Immature natural killer cell (primary cell): ENCODE results near the gene PPM1A. TPM values are rescaled to one million over a fixed set of nuclear protein-coding genes. Genes with fewer than 3 reads are reported as not detected.

ENCODE experiments used
- DNase-seq, 3 donors: peaks; one replicate each; pipeline ENCODE4 v3.0.0; 2022; ENCODE audit warnings: mixed read lengths in 1 of 3
- H3K27ac Mint-ChIP-seq, 6 donors: one replicate each; pipeline ENCODE4 v1.8.0; 2020; ENCODE audit warnings: mixed read lengths in 6 of 6, mild to moderate bottlenecking in 5 of 6, inconsistent platforms in 4 of 6, moderate library complexity in 3 of 6
- H3K27me3 Mint-ChIP-seq, 3 donors: one replicate each; pipeline ENCODE4 v1.8.0; 2020 to 2021; ENCODE audit warnings: low read depth in 3 of 3, mild to moderate bottlenecking in 3 of 3, mixed read lengths in 3 of 3, moderate library complexity in 3 of 3, inconsistent platforms in 1 of 3
- H3K36me3 Mint-ChIP-seq, 3 donors: one replicate each; pipeline ENCODE4 v1.8.0; 2020; ENCODE audit warnings: mixed read lengths in 3 of 3, inconsistent platforms in 2 of 3, mild to moderate bottlenecking in 2 of 3
- H3K4me1 Mint-ChIP-seq, 2 donors: one replicate each; pipeline ENCODE4 v1.8.0; 2020; ENCODE audit warnings: inconsistent platforms in 2 of 2, mild to moderate bottlenecking in 2 of 2, mixed read lengths in 2 of 2, moderate library complexity in 1 of 2
- H3K4me3 Mint-ChIP-seq, 5 donors: one replicate each; pipeline ENCODE4 v1.8.0; 2020; ENCODE audit warnings: mild to moderate bottlenecking in 5 of 5, mixed read lengths in 5 of 5, inconsistent platforms in 3 of 5, moderate library complexity in 3 of 5
- H3K9me3 Mint-ChIP-seq, 6 donors: one replicate each; pipeline ENCODE4 v1.8.0; 2020; ENCODE audit warnings: mild to moderate bottlenecking in 6 of 6, mixed read lengths in 6 of 6, inconsistent platforms in 4 of 6, moderate library complexity in 3 of 6
- polyA plus RNA-seq, 3 donors: library from polyadenylated mRNA; unstranded; fragments of 300-500 nt; fragmentation: Illumina TruSeq; gene quantifications; one replicate each; pipeline ENCODE4 v1.2.3, GENCODE V29; 2021

PPM1A gene
- polyA plus RNA-seq, 3 donors from 2014 or later, result 31.9 to 46.8 (median 45.5) TPM

- Mint-ChIP-seq H3K4me1 (peaks cover 53 to 95% of the 10 kb centered on the region in 2 donors), H3K36me3 (no peaks in the 10 kb centered on the region), H3K27me3 (peaks cover 0 to 1% (median 0%) of the 10 kb centered on the region in 3 donors), H3K27ac (no peak overlapping the region), H3K9me3 (no peaks in the 10 kb centered on the region), H3K4me3 (no peak overlapping the region)
- no peak for DNase-seq
Measured at GRCh38 chr14:60257865-60258264, 8.8 kb downstream of the PPM1A start.

- Mint-ChIP-seq H3K27ac (no peak overlapping the region), H3K4me3 (no peak overlapping the region), H3K36me3 (peaks cover 4 to 5% (median 4%) of the 10 kb centered on the region in 3 donors), H3K27me3 (no peaks in the 10 kb centered on the region), H3K4me1 (peaks cover 48 to 93% of the 10 kb centered on the region in 2 donors), H3K9me3 (no peaks in the 10 kb centered on the region)
- no peak for DNase-seq
Measured at GRCh38 chr14:60265163-60265562, 16.1 kb downstream of the PPM1A start.

DNA sequence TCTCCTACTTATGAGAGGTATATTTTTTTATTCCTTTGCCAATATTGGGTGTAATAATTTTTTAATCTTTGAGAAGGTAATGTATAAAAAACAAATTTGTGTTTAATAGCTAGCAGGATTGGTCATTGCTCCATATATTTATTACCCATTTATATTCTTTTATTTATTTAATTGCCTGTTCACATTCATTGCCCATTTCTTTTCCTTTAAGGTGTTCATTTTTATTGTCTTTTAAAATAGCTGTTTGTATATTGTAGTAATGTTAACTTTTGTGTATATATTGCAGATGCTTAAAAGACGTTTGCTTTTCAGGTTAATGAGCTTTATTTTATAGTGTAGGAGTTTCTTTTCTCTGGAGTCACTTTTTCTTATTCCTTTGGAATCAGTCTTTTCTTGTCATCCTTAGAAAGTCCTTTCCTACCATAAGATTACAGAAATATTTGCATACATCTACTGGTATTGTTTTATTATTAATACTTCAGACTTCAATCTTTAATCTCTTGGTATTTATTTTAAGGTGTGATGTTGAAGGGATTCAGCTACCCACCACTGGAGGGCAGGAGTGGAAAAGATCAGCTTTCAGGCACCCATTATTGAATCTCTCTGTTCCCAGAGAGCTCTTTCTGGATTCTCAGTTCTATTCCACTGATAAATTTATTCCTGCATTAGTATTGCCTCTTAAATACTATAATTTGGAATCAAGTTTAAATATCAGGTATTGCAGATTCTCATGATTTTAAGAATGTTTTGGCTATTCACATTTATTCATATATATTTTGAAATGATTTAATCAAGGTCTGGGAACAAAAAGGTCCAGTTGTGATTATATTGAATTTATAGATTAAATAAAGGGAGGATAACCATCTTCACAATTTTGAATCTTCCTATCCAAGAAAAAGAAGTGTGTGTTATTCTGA, 17.3 kb downstream of the PPM1A start:
- Mint-ChIP-seq H3K4me3 (no peak overlapping the region), H3K4me1 (peaks cover 48 to 92% of the 10 kb centered on the region in 2 donors), H3K27me3 (no peaks in the 10 kb centered on the region), H3K27ac (peak overlapping the region in 1 of 6 donors; percentile 15), H3K9me3 (no peaks in the 10 kb centered on the region), H3K36me3 (peaks cover 4 to 5% (median 4%) of the 10 kb centered on the region in 3 donors)
- peak in 2 of 3 donors; percentile 11 to 18 for DNase-seq

DNA sequence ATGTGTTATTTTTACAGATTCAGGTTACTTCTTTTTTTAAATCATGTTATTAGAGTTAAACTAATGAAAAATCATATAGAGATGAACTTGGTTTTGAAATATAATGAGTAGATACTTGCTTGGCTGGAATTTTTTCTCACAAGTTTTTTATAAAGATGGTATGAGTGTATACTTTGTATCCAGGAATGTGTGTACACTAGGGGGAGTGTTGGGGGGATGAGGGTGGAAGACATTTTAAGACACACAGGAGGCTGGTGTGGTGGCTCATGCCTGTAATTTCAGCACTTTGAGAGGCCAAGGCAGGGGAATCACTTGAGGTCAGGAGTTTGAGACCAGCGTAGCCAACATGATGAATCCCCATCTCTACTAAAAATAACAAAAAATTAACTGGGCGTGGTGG, 23.2 kb downstream of the PPM1A start:
- H3K27me3 Mint-ChIP-seq, result peaks cover 0 to 2% (median 1%) of the 10 kb centered on the region in 3 donors
- H3K27ac Mint-ChIP-seq, result no peak overlapping the region
- peak overlapping the region in 2 of 5 donors; percentile 4 to 13 for H3K4me3 Mint-ChIP-seq
- no peak for DNase-seq
- peaks cover 0 to 4% (median 0%) of the 10 kb centered on the region in 3 donors for H3K36me3 Mint-ChIP-seq
- H3K9me3 Mint-ChIP-seq, result no peaks in the 10 kb centered on the region
- H3K4me1 Mint-ChIP-seq, result peaks cover 70 to 94% of the 10 kb centered on the region in 2 donors

DNA sequence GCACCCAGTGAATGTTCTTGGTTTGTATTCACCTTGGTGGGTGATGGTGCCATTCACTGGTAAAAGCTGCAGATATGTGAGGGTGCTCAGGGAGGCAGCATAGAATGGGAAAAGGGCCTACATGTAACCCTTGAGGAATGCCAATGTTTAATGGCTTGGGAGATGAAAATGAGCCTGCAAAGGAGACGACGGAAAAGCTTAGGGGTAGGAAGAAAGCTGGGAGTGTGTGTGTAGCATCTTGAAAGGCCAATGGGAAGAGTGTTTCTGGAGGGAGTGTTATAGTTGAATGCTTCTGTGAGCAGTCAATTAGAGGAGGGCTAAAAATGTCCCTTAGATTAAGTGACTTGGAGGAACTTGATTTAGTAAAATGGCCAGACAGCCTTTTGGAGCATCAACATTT, 24.9 kb downstream of the PPM1A start:
- Mint-ChIP-seq H3K27me3 (peaks cover 0 to 2% (median 1%) of the 10 kb centered on the region in 3 donors), H3K9me3 (no peaks in the 10 kb centered on the region), H3K4me3 (peak overlapping the region in 2 of 5 donors; percentile 2 to 40), H3K36me3 (peaks cover 0 to 4% (median 0%) of the 10 kb centered on the region in 3 donors), H3K4me1 (peaks cover 76 to 94% of the 10 kb centered on the region in 2 donors), H3K27ac (peak overlapping the region in 2 of 6 donors; percentile 2 to 8)
- DNase-seq, result no peak

DNA sequence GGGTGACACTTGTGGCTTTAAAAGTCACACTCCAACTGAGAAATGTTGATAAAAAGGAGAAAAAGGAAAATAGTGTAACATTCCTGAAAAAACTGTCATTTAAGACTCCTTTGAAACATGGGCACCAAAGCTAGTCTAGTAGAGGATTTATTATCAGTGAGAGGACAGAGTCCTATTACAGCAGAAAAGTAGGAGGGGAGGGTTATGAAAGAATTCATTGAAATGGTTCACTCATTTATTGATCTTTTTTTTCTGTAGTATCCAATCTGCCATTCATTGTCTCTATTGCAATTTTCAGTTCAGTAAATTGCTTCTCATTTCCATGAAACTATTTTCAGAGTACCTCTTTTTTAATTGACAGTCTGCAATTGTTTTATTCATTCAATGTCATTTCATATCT, 25.4 kb downstream of the PPM1A start:
- Mint-ChIP-seq H3K27ac (peak overlapping the region in 3 of 6 donors; percentile 2 to 29 (median 8)), H3K36me3 (peaks cover 0 to 4% (median 0%) of the 10 kb centered on the region in 3 donors), H3K4me1 (peaks cover 73 to 94% of the 10 kb centered on the region in 2 donors), H3K27me3 (peaks cover 0 to 2% (median 1%) of the 10 kb centered on the region in 3 donors), H3K9me3 (no peaks in the 10 kb centered on the region), H3K4me3 (peak overlapping the region in 1 of 5 donors; percentile 7)
- no peak for DNase-seq

DNA sequence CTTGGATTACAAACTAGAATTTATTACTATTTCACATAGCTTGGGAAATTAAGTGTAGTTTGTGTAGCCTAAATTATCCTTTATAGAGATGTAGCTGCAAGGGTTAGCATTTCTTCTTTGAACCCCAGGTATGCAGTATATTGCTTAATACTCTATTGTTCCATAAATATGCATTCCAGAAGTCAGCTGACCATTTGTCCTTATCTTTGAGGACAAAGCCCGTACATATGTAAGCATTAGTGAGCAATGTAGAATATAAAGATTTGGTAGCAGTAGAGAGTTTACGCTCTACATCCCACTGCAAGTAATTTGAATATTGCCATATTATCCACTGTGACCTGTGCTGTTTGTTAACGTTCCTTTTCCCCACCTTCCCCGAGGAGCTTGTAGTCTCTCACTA, 26.9 kb downstream of the PPM1A start:
- Mint-ChIP-seq H3K27me3 (peaks cover 0 to 2% (median 1%) of the 10 kb centered on the region in 3 donors), H3K36me3 (no peaks in the 10 kb centered on the region), H3K9me3 (no peaks in the 10 kb centered on the region)

GRCh38 chr14:60276347-60276746, 27.3 kb downstream of the PPM1A start:
- Mint-ChIP-seq H3K27me3 (peaks cover 0 to 2% (median 1%) of the 10 kb centered on the region in 3 donors), H3K4me1 (peaks cover 74 to 97% of the 10 kb centered on the region in 2 donors), H3K9me3 (no peaks in the 10 kb centered on the region), H3K4me3 (no peak overlapping the region), H3K36me3 (no peaks in the 10 kb centered on the region), H3K27ac (no peak overlapping the region)
- no peak for DNase-seq

More for the DNA sequence above, 26.9 kb downstream of the PPM1A start:
- Mint-ChIP-seq H3K4me1 (peaks cover 77 to 97% of the 10 kb centered on the region in 2 donors), H3K27ac (no peak overlapping the region), H3K4me3 (no peak overlapping the region)
- no peak for DNase-seq

DNA sequence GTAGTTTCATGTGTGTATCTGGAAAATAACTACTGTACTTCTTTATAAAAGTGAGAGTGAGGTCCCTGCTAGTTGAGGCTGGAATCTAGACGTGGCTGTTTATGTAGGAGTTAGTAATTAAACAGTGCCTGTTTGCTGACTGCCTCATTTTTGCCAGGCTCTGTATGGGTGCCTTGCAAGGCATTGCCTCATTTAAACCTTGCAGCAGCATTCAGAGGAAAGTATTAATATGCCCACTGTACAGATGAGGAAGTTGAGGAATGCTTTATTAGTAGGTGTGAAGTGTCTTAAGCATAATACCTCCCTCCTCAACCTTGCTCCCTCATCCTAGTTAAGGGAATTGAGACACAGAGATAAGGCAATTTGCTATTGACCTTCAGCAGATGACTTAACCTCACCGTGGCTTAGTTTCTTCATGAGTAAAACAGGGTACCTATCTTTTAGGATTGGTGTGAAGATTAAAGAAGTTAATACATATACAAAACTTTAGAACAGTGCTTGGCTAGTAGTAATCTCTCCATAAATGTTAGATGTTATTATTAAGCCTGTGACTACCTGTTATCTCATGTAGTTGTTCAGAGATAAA, 28.7 kb downstream of the PPM1A start:
- peaks cover 71 to 93% of the 10 kb centered on the region in 2 donors for H3K4me1 Mint-ChIP-seq

GRCh38 chr14:60278350-60278749, 29.3 kb downstream of the PPM1A start:
- H3K4me1 Mint-ChIP-seq, result peaks cover 65 to 93% of the 10 kb centered on the region in 2 donors
- peaks cover 0 to 2% (median 1%) of the 10 kb centered on the region in 3 donors for H3K27me3 Mint-ChIP-seq
- no peak overlapping the region for H3K27ac Mint-ChIP-seq
- H3K36me3 Mint-ChIP-seq, result peaks cover 9 to 11% (median 11%) of the 10 kb centered on the region in 3 donors
- DNase-seq, result no peak
- H3K4me3 Mint-ChIP-seq, result no peak overlapping the region
- H3K9me3 Mint-ChIP-seq, result no peaks in the 10 kb centered on the region

More for the DNA sequence above, 28.7 kb downstream of the PPM1A start:
- H3K4me3 Mint-ChIP-seq, result no peak overlapping the region
- DNase-seq, result no peak
- H3K9me3 Mint-ChIP-seq, result no peaks in the 10 kb centered on the region
- H3K27ac Mint-ChIP-seq, result peak overlapping the region in 2 of 6 donors; percentile 9 to 44
- H3K27me3 Mint-ChIP-seq, result peaks cover 0 to 2% (median 1%) of the 10 kb centered on the region in 3 donors
- H3K36me3 Mint-ChIP-seq, result peaks cover 3 to 4% (median 4%) of the 10 kb centered on the region in 3 donors

DNA sequence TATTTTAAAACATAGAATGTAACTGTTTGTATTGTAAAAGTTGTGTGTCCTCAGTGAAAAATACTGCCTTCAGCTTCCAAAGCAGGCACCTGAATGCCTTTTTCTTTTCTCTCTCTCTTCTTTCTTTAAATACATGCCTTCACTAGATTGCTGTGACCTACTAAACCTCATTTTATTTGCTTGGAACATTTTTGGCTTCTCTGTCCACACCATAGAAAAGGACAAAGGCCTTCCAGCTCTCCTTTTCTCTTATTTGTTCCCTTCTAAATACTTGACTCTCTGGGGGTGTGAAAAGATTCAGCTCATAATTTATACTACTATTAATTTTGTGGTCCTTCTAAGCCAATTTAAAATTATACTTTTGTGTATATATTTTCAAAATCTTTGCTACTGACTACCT, 38.4 kb downstream of the PPM1A start:
- Mint-ChIP-seq H3K27me3 (no peaks in the 10 kb centered on the region), H3K4me1 (peaks cover 2 to 10% of the 10 kb centered on the region in 2 donors), H3K27ac (no peak overlapping the region), H3K36me3 (peaks cover 26 to 38% (median 28%) of the 10 kb centered on the region in 3 donors), H3K9me3 (no peaks in the 10 kb centered on the region), H3K4me3 (no peak overlapping the region)
- no peak for DNase-seq

DNA sequence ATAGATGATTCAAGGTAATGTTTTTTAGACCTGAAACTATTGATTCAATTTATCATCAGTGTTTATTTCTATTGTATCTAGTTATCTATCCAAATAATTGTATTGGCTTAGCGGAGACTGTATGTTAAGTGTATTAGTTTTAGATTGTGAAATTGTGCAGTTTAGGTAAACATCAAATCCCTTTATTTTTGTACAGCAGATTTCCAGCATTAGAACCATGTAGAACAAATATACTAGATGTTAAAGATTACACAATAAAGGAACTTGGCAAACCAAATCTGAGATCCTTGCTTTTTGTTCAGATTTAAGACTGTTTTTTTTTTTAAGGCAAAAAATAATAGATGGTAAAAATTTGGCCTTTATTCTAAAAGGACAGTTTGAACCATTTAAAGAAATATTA, 39.3 kb downstream of the PPM1A start:
- no peak overlapping the region for H3K27ac Mint-ChIP-seq
- no peak for DNase-seq
- H3K27me3 Mint-ChIP-seq, result no peaks in the 10 kb centered on the region
- no peaks in the 10 kb centered on the region for H3K9me3 Mint-ChIP-seq
- peaks cover 0 to 2% of the 10 kb centered on the region in 2 donors for H3K4me1 Mint-ChIP-seq
- peaks cover 22 to 38% (median 27%) of the 10 kb centered on the region in 3 donors for H3K36me3 Mint-ChIP-seq
- H3K4me3 Mint-ChIP-seq, result no peak overlapping the region

DNA sequence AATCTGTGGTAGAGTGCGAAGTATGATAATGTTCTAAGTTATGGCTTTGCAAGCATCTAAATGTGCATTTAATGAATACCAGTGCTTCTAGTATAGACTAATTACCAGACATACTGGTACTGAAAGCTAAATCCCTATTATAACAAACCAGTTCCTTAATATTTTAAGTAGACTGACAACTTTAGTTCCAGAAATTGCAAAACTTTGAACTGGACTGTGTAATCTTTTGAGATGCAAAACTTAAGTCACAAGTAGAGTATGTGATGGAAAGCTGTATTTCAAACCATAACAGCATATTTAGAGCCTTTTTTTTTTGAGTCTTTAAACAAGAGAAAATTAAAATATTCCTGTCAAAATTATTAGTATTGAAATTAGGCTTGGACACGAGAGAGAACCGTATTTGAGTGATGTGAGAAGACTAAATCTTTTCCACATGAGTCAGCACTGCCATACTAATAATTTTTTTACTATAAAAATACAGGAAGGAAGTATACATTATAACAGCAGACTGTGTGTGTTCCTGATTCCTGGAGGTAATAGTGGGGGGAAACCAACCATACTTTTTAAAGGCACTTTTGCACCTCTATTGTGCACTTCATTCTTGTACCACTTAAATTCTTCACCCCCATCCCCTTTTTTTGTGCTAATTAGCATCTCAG, 45.5 kb downstream of the PPM1A start:
- H3K27me3 Mint-ChIP-seq, result no peaks in the 10 kb centered on the region
- H3K9me3 Mint-ChIP-seq, result no peaks in the 10 kb centered on the region
- no peak overlapping the region for H3K4me3 Mint-ChIP-seq
- DNase-seq, result no peak
- peaks cover 9 to 26% (median 24%) of the 10 kb centered on the region in 3 donors for H3K36me3 Mint-ChIP-seq
- no peak overlapping the region for H3K27ac Mint-ChIP-seq
- H3K4me1 Mint-ChIP-seq, result no peaks in the 10 kb centered on the region
